CD14-positive monocyte (primary cell): ENCODE results near the gene CLK4. TPM values are rescaled to one million over a fixed set of nuclear protein-coding genes. Genes with fewer than 3 reads are reported as not detected.

Source experiments
- DNase-seq, 3 donors: peaks; one replicate each; pipeline ENCODE4 v3.0.0-alpha.2; 2011 to 2022
- H2AFZ ChIP-seq: 2 replicates; pipeline ENCODE4 v1.6.0; 2012; ENCODE audit warnings: mild to moderate bottlenecking, low read depth, low read length, inconsistent platforms; ENCODE audit not compliant: insufficient read depth, poor library complexity, severe bottlenecking
- H3K27ac ChIP-seq, 2 donors: 1 replicate in 1 of 2; 2 replicates in 1 of 2; pipeline ENCODE4 v1.5.1; 2012 to 2013; ENCODE audit warnings: low read length in 2 of 2, control low read depth in 1 of 2, inconsistent platforms in 1 of 2, low read depth in 1 of 2, mild to moderate bottlenecking in 1 of 2
- H3K27me3 ChIP-seq, 2 donors: one replicate each; pipeline versions ENCODE4 v1.6.0 to v1.6.1; 2011 to 2013; ENCODE audit warnings: low read length in 2 of 2; ENCODE audit not compliant: control insufficient read depth in 2 of 2, insufficient read depth in 2 of 2
- H3K36me3 ChIP-seq, 2 donors: replicated peaks in 1 of 2; 1 replicate in 1 of 2; 2 replicates in 1 of 2; pipeline versions ENCODE4 v1.5.1 to v1.6.1; 2012 to 2013; ENCODE audit warnings: low read length in 2 of 2, control low read depth in 1 of 2, inconsistent platforms in 1 of 2, mild to moderate bottlenecking in 1 of 2; ENCODE audit not compliant: insufficient read depth in 2 of 2, control insufficient read depth in 1 of 2
- H3K4me1 ChIP-seq, 2 donors: 1 replicate in 1 of 2; 2 replicates in 1 of 2; pipeline versions ENCODE4 v1.5.1 to v1.6.1; 2012 to 2013; ENCODE audit warnings: low read length in 2 of 2, control low read depth in 1 of 2, inconsistent platforms in 1 of 2, mild to moderate bottlenecking in 1 of 2, moderate library complexity in 1 of 2; ENCODE audit not compliant: insufficient read depth in 2 of 2, control insufficient read depth in 1 of 2
- H3K4me2 ChIP-seq: replicated peaks from 2 replicates; pipeline ENCODE3; 2012; ENCODE audit warnings: low read length, moderate library complexity, mild to moderate bottlenecking; ENCODE audit not compliant: poor library complexity, severe bottlenecking; ENCODE audit errors: extremely low read depth
- H3K4me3 ChIP-seq, 3 experiments: fragments of 200-600 bp in 1 of 3; sonication (generic) in 1 of 3; replicated peaks in 1 of 3; 1 replicate in 2 of 3; 2 replicates in 1 of 3; pipeline ENCODE4 v1.5.1; 2011 to 2013; ENCODE audit warnings: low read length in 3 of 3, mild to moderate bottlenecking in 3 of 3, control low read depth in 2 of 3, low read depth in 2 of 3, inconsistent platforms in 1 of 3, moderate library complexity in 1 of 3
- H3K79me2 ChIP-seq: 2 replicates; pipeline ENCODE4 v1.6.0; 2012; ENCODE audit warnings: mild to moderate bottlenecking, control low read depth, inconsistent platforms, low read length, moderate library complexity; ENCODE audit not compliant: insufficient read depth
- H3K9ac ChIP-seq: 2 replicates; pipeline ENCODE4 v1.6.0; 2017; ENCODE audit warnings: low read length, mild to moderate bottlenecking; ENCODE audit not compliant: insufficient read depth, poor library complexity, severe bottlenecking
- H3K9me3 ChIP-seq, 2 donors: replicated peaks in 1 of 2; 1 replicate in 1 of 2; 2 replicates in 1 of 2; pipeline versions ENCODE4 v1.5.1 to v1.6.1; 2012 to 2013; ENCODE audit warnings: low read length in 2 of 2, control low read depth in 1 of 2; ENCODE audit not compliant: control insufficient read depth in 1 of 2, insufficient read depth in 1 of 2
- H4K20me1 ChIP-seq: 2 replicates; pipeline ENCODE4 v1.6.0; 2012; ENCODE audit warnings: mild to moderate bottlenecking, low read length, control low read depth, moderate library complexity; ENCODE audit not compliant: insufficient read depth
- H3K27ac Mint-ChIP-seq, 7 donors: one replicate each; pipeline ENCODE4 v1.8.0; 2020; ENCODE audit warnings: mild to moderate bottlenecking in 7 of 7, mixed read lengths in 7 of 7, moderate library complexity in 6 of 7, inconsistent platforms in 2 of 7
- H3K27me3 Mint-ChIP-seq, 3 donors: one replicate each; pipeline ENCODE4 v1.8.0; 2021 to 2022; ENCODE audit warnings: low read depth in 3 of 3, mild to moderate bottlenecking in 3 of 3, mixed read lengths in 3 of 3, moderate library complexity in 3 of 3, inconsistent platforms in 1 of 3
- H3K36me3 Mint-ChIP-seq, 2 donors: one replicate each; pipeline ENCODE4 v1.8.0; 2020; ENCODE audit warnings: mixed read lengths in 2 of 2, inconsistent platforms in 1 of 2, mild to moderate bottlenecking in 1 of 2
- H3K4me1 Mint-ChIP-seq: one replicate; pipeline ENCODE4 v1.8.0; 2020; ENCODE audit warnings: mild to moderate bottlenecking, mixed read lengths
- H3K4me3 Mint-ChIP-seq, 2 donors: one replicate each; pipeline ENCODE4 v1.8.0; 2020; ENCODE audit warnings: mild to moderate bottlenecking in 2 of 2, mixed read lengths in 2 of 2, moderate library complexity in 1 of 2
- H3K9me3 Mint-ChIP-seq, 7 donors: one replicate each; pipeline ENCODE4 v1.8.0; 2020 to 2022; ENCODE audit warnings: mixed read lengths in 7 of 7, mild to moderate bottlenecking in 6 of 7, moderate library complexity in 6 of 7, inconsistent platforms in 2 of 7
- CTCF ChIP-seq: fragments of 200-600 bp; IDR thresholded peaks from one replicate; pipeline ENCODE4 v1.8.0; 2022; ENCODE audit warnings: antibody characterized with exemption, mild to moderate bottlenecking
- WGBS: methylation state at CpG from one replicate; pipeline ENCODE4 v1.1.5; 2013; ENCODE audit warnings: missing lambda C conversion rate; ENCODE audit not compliant: insufficient coverage; 5-methylcytosine and 5-hydroxymethylcytosine counted together
- intact Hi-C, 2 donors: fragments of 100-400 bp; cut with micrococcal nuclease; formaldehyde crosslinking; loops; one replicate each; pipeline versions ENCODE4 v1.15.0 to v1.15.1; 2023
- polyA plus RNA-seq, 3 donors: library from polyadenylated mRNA; depleted of rRNA in 1 of 3; unstranded in 2 of 3; stranded (reverse) in 1 of 3; fragments of 300-500 nt in 2 of 3; fragments of >200 nt in 1 of 3; fragmentation: Illumina TruSeq in 2 of 3; gene quantifications; 1 replicate in 2 of 3; 2 replicates in 1 of 3; pipeline ENCODE4 v1.2.3, GENCODE V29; 2012 to 2021

Gene CLK4
- polyA plus RNA-seq, 3 donors, result 3.0 to 46.9 (median 4.9) TPM

- Histone ChIP-seq H4K20me1 (peaks cover 29% of the 10 kb centered on the region), H3K4me1 (peaks cover 23 to 27% of the 10 kb centered on the region in 2 donors), H3K4me3 (peak overlapping the region; percentile 62 to 97 (median 63)), H2AFZ (peak overlapping the region; percentile 85), H3K27me3 (no peaks in the 10 kb centered on the region), H3K4me2 (peak overlapping the region; percentile 62), H3K9me3 (peaks cover 3 to 7% of the 10 kb centered on the region in 2 donors), H3K79me2 (peaks cover 46% of the 10 kb centered on the region), H3K36me3 (peaks cover 10 to 12% of the 10 kb centered on the region in 2 donors), H3K9ac (peak overlapping the region; percentile 99), H3K27ac (peak overlapping the region; percentile 43 to 82)
- H3K36me3 Mint-ChIP-seq, result peaks cover 11 to 12% of the 10 kb centered on the region in 2 donors
- peak overlapping the region; percentile 69 to 78 for H3K4me3 Mint-ChIP-seq
- peaks cover 2 to 11% (median 8%) of the 10 kb centered on the region in 7 donors for H3K9me3 Mint-ChIP-seq
- no peak for TF ChIP-seq CTCF
- 14% methylated on average over 20 of the region's 20 CpGs for WGBS
- peak overlapping the region in 6 of 7 donors; percentile 72 to 99 (median 84) for H3K27ac Mint-ChIP-seq
- intact Hi-C loops, result loop anchor here (5.0 to 10.0 kb wide), 2 partner anchors 105 to 928 kb away; partner anchors contain the start of genes ZNF354A (in 2 of the 2) and RUFY1 (in 1 of the 2)
- peaks cover 0 to 4% (median 3%) of the 10 kb centered on the region in 3 donors for H3K27me3 Mint-ChIP-seq
- no peak for DNase-seq
- peaks cover 27% of the 10 kb centered on the region for H3K4me1 Mint-ChIP-seq
Observed at GRCh38 chr5:178627259-178627598, 379 bp upstream of the CLK4 start.

DNA sequence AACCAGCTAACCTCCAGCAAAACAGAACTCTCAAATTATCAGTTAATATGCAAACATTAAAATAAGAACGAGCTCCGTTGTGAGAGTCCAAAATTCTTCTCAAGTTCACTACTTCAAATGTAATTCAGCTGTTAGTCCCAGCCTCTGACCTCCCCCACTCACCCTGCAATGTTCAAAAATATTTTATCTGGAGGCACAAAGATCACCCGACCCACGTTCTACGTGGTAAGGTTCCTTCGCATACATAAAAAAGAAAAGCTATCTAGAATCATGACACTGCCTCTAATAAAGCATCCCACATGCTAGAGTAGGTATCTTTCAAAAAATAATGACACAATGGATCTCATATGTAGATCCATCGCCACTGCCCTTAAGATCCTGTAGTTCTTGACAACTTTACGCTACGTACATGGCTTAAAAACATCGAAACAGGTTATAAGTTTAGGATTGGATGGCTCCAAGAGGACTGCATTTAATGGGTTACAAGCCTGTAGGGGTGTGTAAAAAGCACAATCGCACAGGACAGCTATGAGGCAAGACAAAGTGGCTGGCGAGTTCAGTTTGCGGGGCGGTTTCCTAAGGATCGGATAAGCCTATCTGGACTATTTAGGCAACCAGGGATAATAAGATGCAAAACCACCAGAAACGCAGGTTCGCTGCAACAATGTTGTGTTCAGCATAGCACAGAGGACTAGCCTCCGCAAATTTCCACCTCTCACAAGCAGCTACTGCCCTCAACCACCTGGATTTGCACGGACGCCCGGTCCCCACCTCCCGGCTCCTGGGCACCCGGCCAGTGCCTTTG, 969 bp downstream of the CLK4 start:
- Mint-ChIP-seq H3K27me3 (peaks cover 0 to 4% (median 3%) of the 10 kb centered on the region in 3 donors), H3K27ac (peak overlapping the region; percentile 97 to 99 (median 98)), H3K9me3 (peaks cover 0 to 1% (median 0%) of the 10 kb centered on the region in 7 donors), H3K4me3 (peak overlapping the region; percentile 98), H3K36me3 (peaks cover 15 to 23% of the 10 kb centered on the region in 2 donors), H3K4me1 (peaks cover 27% of the 10 kb centered on the region)
- H3K27ac ChIP-seq, result peak overlapping the region; percentile 95 to 98
- H3K9me3 ChIP-seq, result no peaks in the 10 kb centered on the region
- peak overlapping the region; percentile 99 for H3K9ac ChIP-seq
- DNase-seq, result peak in 1 of 3 donors; percentile 16
- peak overlapping the region; percentile 63 to 97 (median 74) for H3K4me3 ChIP-seq
- H3K4me1 ChIP-seq, result peaks cover 23 to 27% of the 10 kb centered on the region in 2 donors
- no peak for TF ChIP-seq CTCF
- H3K27me3 ChIP-seq, result no peaks in the 10 kb centered on the region
- peak overlapping the region; percentile 77 for H2AFZ ChIP-seq
- peaks cover 59% of the 10 kb centered on the region for H3K79me2 ChIP-seq
- peaks cover 42% of the 10 kb centered on the region for H4K20me1 ChIP-seq
- intact Hi-C loops, result loop anchor here (5.0 to 10.0 kb wide), 2 partner anchors 106 to 929 kb away; partner anchors contain the start of genes ZNF354A (in 2 of the 2) and RUFY1 (in 1 of the 2)
- under 1% methylated on average over 21 of the region's 23 CpGs for WGBS
- peak overlapping the region; percentile 92 for H3K4me2 ChIP-seq
- peaks cover 23 to 25% of the 10 kb centered on the region in 2 donors for H3K36me3 ChIP-seq
